Suprapubic skin (tissue), 4 donors: ENCODE measurements around the gene TMEM208. TPM values are rescaled to one million over a fixed set of nuclear protein-coding genes. Genes with fewer than 3 reads are reported as not detected.

ENCODE experiments used
- DNase-seq, 2 donors: peaks; one replicate each; pipeline ENCODE4 v3.0.0-alpha.2; 2019; ENCODE audit warnings: low spot score in 2 of 2
- H3K27ac ChIP-seq: fragments of 200-600 bp; sonication (generic); one replicate; pipeline ENCODE4 v1.5.1; 2019
- H3K27me3 ChIP-seq: fragments of 200-600 bp; sonication (generic); one replicate; pipeline ENCODE4 v1.5.1; 2019
- H3K36me3 ChIP-seq: fragments of 200-600 bp; sonication (generic); one replicate; pipeline ENCODE4 v1.5.1; 2019
- H3K4me1 ChIP-seq: fragments of 200-600 bp; sonication (generic); one replicate; pipeline ENCODE4 v1.5.1; 2019
- H3K4me3 ChIP-seq: fragments of 200-600 bp; sonication (generic); one replicate; pipeline ENCODE4 v1.5.1; 2019; ENCODE audit warnings: mild to moderate bottlenecking
- H3K9me3 ChIP-seq: fragments of 200-600 bp; sonication (generic); one replicate; pipeline ENCODE4 v1.5.1; 2019
- EP300 ChIP-seq: sonication (generic); formaldehyde crosslinking; IDR thresholded peaks from one replicate; pipeline ENCODE4 v1.6.1; 2017; ENCODE audit warnings: antibody characterized with exemption
- POLR2A ChIP-seq, 2 donors: fragments of 450-650 bp; IDR thresholded peaks; one replicate each; pipeline ENCODE4 v1.6.1; 2017; ENCODE audit warnings: antibody characterized with exemption in 2 of 2, mild to moderate bottlenecking in 2 of 2, moderate library complexity in 2 of 2
- POLR2AphosphoS5 ChIP-seq, 3 donors: sonication (generic); formaldehyde crosslinking; IDR thresholded peaks; one replicate each; pipeline ENCODE4 v1.6.1; 2017; ENCODE audit warnings: antibody characterized with exemption in 3 of 3
- WGBS: methylation state at CpG from one replicate; pipeline ENCODE4 v1.1.5; 2018; 5-methylcytosine and 5-hydroxymethylcytosine counted together
- total RNA-seq, 4 donors: library from RNA; depleted of rRNA; stranded (reverse); fragments of >200 nt; gene quantifications; one replicate each; pipeline ENCODE4 v1.1.0, GENCODE V29; 2016
- TF ChIP-seq, protein P1 (sequence below), 2 donors: fragments of 200-600 bp in 1 of 2; fragments of 450-650 bp in 1 of 2; sonication (generic) in 1 of 2; IDR thresholded peaks; one replicate each; pipeline ENCODE4 v1.5.1; 2016 to 2019; ENCODE audit warnings: antibody characterized with exemption in 2 of 2, mild to moderate bottlenecking in 1 of 2, moderate library complexity in 1 of 2

Gene TMEM208
- total RNA-seq, 4 donors from 2014 or later, result 32.8 to 46.8 (median 40.0) TPM

GRCh38 chr16:67215706-67216105 is 11.2 kb upstream of the TMEM208 start:
- no peak overlapping the region for H3K27ac ChIP-seq
- H3K9me3 ChIP-seq, result no peaks in the 10 kb centered on the region
- no peaks in the 10 kb centered on the region for H3K27me3 ChIP-seq
- no peaks in the 10 kb centered on the region for H3K36me3 ChIP-seq
- no peak for DNase-seq
- H3K4me1 ChIP-seq, result peaks cover 13% of the 10 kb centered on the region
- H3K4me3 ChIP-seq, result no peak overlapping the region
- TF ChIP-seq POLR2A (IDR thresholded peaks at IDR 0.05), result no peak
- TF ChIP-seq, protein P1, sequence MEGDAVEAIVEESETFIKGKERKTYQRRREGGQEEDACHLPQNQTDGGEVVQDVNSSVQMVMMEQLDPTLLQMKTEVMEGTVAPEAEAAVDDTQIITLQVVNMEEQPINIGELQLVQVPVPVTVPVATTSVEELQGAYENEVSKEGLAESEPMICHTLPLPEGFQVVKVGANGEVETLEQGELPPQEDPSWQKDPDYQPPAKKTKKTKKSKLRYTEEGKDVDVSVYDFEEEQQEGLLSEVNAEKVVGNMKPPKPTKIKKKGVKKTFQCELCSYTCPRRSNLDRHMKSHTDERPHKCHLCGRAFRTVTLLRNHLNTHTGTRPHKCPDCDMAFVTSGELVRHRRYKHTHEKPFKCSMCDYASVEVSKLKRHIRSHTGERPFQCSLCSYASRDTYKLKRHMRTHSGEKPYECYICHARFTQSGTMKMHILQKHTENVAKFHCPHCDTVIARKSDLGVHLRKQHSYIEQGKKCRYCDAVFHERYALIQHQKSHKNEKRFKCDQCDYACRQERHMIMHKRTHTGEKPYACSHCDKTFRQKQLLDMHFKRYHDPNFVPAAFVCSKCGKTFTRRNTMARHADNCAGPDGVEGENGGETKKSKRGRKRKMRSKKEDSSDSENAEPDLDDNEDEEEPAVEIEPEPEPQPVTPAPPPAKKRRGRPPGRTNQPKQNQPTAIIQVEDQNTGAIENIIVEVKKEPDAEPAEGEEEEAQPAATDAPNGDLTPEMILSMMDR (IDR thresholded peaks at IDR 0.05), result no peak
- no peak for TF ChIP-seq EP300
- no peak for TF ChIP-seq POLR2AphosphoS5 (IDR thresholded peaks at IDR 0.05)
- 74% methylated on average over 5 of the region's 5 CpGs for WGBS

DNA sequence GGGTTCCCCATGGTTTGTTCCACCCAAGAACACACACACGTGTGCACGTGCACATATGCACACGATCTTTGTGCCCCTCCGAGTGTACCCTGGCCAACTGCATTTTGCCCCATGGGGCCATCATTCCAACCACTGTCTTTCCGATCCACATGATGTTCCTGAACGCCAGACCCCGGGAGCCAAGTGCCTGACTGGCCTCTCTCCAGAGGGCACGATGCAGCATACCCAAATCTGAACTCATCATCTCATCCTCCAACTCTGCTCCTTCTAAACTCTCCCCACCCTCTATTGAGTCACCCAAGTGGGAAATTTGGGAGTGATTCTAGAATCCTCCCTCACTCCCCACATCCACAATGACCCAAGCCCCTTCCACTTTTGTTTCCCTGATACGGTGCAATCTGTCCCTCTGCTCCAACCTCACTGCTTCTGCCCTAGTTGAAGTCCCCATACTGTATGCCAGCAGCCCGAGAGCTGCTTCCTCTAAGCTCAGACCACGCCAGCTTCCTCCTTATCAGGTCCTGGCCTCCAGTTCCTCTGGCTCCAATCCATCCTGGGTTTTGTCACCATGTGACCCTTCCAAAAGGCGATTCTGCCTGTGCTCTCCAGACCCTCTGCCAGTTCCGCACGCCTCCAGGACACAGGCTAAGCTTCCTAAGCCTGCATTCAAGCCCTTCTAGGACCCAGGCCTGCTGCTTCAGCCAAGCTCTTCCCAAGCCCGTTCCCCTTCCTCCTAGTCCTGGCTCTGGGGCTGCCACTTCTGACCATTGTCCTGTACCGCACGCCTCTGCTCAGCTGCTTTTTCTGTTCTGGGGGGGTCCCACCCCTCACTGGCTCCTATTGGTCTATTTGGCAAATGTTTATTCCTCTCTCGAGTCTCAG is 10.1 kb upstream of the TMEM208 start:
- 81% methylated on average over 18 of the region's 18 CpGs for WGBS
- H3K27ac ChIP-seq, result no peak overlapping the region
- H3K36me3 ChIP-seq, result no peaks in the 10 kb centered on the region
- no peak for TF ChIP-seq EP300
- H3K9me3 ChIP-seq, result no peaks in the 10 kb centered on the region
- no peaks in the 10 kb centered on the region for H3K27me3 ChIP-seq
- DNase-seq, result no peak
- no peak overlapping the region for H3K4me3 ChIP-seq
- H3K4me1 ChIP-seq, result peaks cover 13% of the 10 kb centered on the region

GRCh38 chr16:67223992-67224391 is 2.9 kb upstream of the TMEM208 start:
- H3K4me3 ChIP-seq, result no peak overlapping the region
- H3K36me3 ChIP-seq, result peaks cover 8% of the 10 kb centered on the region
- TF ChIP-seq EP300 (no peak), POLR2A (IDR thresholded peaks at IDR 0.05) (no peak), POLR2AphosphoS5 (IDR thresholded peaks at IDR 0.05) (no peak)
- TF ChIP-seq, protein P1 (IDR thresholded peaks at IDR 0.05), result no peak
- H3K4me1 ChIP-seq, result peaks cover 19% of the 10 kb centered on the region
- H3K9me3 ChIP-seq, result no peaks in the 10 kb centered on the region
- no peak overlapping the region for H3K27ac ChIP-seq
- WGBS, result 57% methylated on average over 3 of the region's 3 CpGs
- H3K27me3 ChIP-seq, result no peaks in the 10 kb centered on the region
- no peak for DNase-seq

DNA sequence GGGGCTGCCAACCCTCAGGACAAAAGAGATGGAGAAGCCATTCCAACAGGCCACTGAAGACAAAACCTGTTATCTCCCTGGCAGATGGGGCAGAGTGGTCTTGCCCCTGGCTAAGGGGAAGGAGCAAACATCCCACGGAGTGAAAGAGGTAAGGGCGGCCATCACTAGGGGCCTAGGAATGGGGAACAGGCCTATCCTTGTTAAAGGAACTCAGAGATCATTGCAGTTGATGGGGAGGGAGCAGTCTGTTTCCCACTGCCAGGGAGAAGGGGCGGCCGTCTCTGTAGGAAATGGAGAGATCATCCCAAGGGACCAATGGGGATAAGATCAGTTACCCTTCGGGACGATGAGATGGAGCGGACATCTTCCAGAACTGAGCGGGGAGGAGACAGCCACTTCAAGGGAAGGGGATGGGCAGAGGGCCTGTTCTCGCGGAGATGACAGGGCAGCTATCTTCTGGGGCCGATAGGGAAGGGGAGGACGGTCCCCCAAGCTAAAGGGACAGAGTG is 581 bp upstream of the TMEM208 start:
- Histone ChIP-seq H3K4me1 (peaks cover 19% of the 10 kb centered on the region), H3K4me3 (peak overlapping the region; percentile 93), H3K36me3 (peaks cover 31% of the 10 kb centered on the region), H3K9me3 (no peaks in the 10 kb centered on the region), H3K27me3 (no peaks in the 10 kb centered on the region), H3K27ac (peak overlapping the region; percentile 78)
- no peak for DNase-seq
- WGBS, result 13% methylated on average over 12 of the region's 12 CpGs
- no peak for TF ChIP-seq POLR2A (IDR thresholded peaks at IDR 0.05)
- no peak for TF ChIP-seq POLR2AphosphoS5 (IDR thresholded peaks at IDR 0.05)
- TF ChIP-seq, protein P1 (IDR thresholded peaks at IDR 0.05), result no peak
- TF ChIP-seq EP300, result no peak

- H3K4me1 ChIP-seq, result peaks cover 19% of the 10 kb centered on the region
- H3K27ac ChIP-seq, result peak overlapping the region; percentile 78
- peaks cover 39% of the 10 kb centered on the region for H3K36me3 ChIP-seq
- WGBS, result 14% methylated on average over 12 of the region's 12 CpGs
- no peaks in the 10 kb centered on the region for H3K9me3 ChIP-seq
- no peaks in the 10 kb centered on the region for H3K27me3 ChIP-seq
- peak overlapping the region; percentile 93 for H3K4me3 ChIP-seq
- TF ChIP-seq EP300 (no peak), POLR2A (IDR thresholded peaks at IDR 0.05) (no peak), POLR2AphosphoS5 (IDR thresholded peaks at IDR 0.05) (no peak)
- TF ChIP-seq, protein P1 (IDR thresholded peaks at IDR 0.05), result no peak
- no peak for DNase-seq
Observed at GRCh38 chr16:67227567-67227921, 614 bp downstream of the TMEM208 start.
